ENCODE results near the gene NPFF. TPM values are rescaled to one million over a fixed set of nuclear protein-coding genes. Genes with fewer than 3 reads are reported as not detected.

Gene NPFF
- polyA plus RNA-seq, 3 donors, result 0.29 TPM; not detected in 2

DNA sequence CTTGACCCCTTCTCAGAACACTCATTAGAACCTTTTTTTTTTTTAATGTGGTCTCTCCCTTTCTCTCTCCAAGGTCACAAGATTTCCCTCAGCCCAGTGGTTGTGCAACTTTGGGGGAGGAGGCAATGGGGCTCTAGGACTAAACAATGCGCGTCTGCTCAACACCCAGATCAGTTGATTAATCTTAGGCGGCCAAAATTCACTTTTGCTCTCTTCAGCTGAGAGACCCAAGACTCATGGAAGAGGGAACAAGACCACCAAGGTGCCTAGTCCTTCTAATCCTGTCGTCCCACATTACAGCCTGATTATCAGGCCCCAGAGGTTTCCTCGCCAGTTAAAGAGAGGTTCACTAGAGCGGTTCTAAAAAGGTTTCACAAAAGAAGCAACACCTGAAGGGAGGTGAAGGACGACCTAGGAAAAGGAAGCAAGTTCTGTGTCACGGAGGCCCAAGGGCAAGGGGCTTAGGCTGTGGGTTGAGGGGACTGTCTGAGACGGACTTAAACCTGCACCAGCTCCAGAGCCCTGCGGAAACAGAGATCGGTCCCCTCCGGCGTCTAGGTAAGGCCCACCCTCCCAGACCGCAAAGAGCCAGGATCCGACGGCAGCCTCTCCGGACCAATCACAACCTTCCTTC lies 7.0 kb downstream of the NPFF start:
- Histone ChIP-seq H3K36me3 (replicated peaks in 1 of 2; ENCODE audit: control insufficient read depth in 1 of 2, insufficient read depth in 2 of 2, low read length in 2 of 2) (peaks cover 12 to 19% of the 10 kb centered on the region in 2 donors), H3K4me1 (ENCODE audit: control insufficient read depth in 1 of 2, insufficient read depth in 2 of 2, low read length in 2 of 2) (peaks cover 45 to 49% of the 10 kb centered on the region in 2 donors), H3K4me3 (replicated peaks in 1 of 3; ENCODE audit: low read depth in 2 of 3, low read length in 3 of 3) (peak overlapping the region; percentile 74 to 83 (median 81)), H4K20me1 (ENCODE audit: insufficient read depth, low read length) (no peaks in the 10 kb centered on the region), H3K27me3 (ENCODE audit: control insufficient read depth in 2 of 2, insufficient read depth in 2 of 2, low read length in 2 of 2) (no peaks in the 10 kb centered on the region), H3K9ac (ENCODE audit: insufficient read depth, low read length, poor library complexity, severe bottlenecking) (peak overlapping the region; percentile 88), H2AFZ (ENCODE audit: insufficient read depth, low read depth, low read length, poor library complexity, severe bottlenecking) (peak overlapping the region; percentile 84), H3K79me2 (ENCODE audit: insufficient read depth, low read length) (peaks cover 24% of the 10 kb centered on the region), H3K4me2 (replicated peaks; ENCODE audit: extremely low read depth, low read length, poor library complexity, severe bottlenecking) (peak overlapping the region; percentile 97), H3K27ac (ENCODE audit: low read depth in 1 of 2, low read length in 2 of 2) (peak overlapping the region; percentile 99), H3K9me3 (replicated peaks in 1 of 2; ENCODE audit: control insufficient read depth in 1 of 2, insufficient read depth in 1 of 2, low read length in 2 of 2) (no peaks in the 10 kb centered on the region)
- Mint-ChIP-seq H3K4me1 (peaks cover 51% of the 10 kb centered on the region), H3K27me3 (ENCODE audit: low read depth in 3 of 3) (peaks cover 0 to 6% (median 0%) of the 10 kb centered on the region in 3 donors), H3K4me3 (peak overlapping the region; percentile 88 to 100), H3K36me3 (peaks cover 11 to 21% of the 10 kb centered on the region in 2 donors), H3K27ac (peak overlapping the region; percentile 97 to 99 (median 99)), H3K9me3 (no peaks in the 10 kb centered on the region)
- 0% methylated on average over 14 of the region's 17 CpGs for WGBS (ENCODE audit: insufficient coverage)
- DNase-seq, result peak; percentile 77 to 85 (median 84)
- intact Hi-C loops (cut with micrococcal nuclease), result loop anchor here (1.0 to 10.0 kb wide), 4 partner anchors 48 to 285 kb away; partner anchors contain the start of genes AAAS (in 1 of the 2) and PCBP2 (in 1 of the 2)
- no peak for TF ChIP-seq CTCF (IDR thresholded peaks at IDR 0.05)

DNA sequence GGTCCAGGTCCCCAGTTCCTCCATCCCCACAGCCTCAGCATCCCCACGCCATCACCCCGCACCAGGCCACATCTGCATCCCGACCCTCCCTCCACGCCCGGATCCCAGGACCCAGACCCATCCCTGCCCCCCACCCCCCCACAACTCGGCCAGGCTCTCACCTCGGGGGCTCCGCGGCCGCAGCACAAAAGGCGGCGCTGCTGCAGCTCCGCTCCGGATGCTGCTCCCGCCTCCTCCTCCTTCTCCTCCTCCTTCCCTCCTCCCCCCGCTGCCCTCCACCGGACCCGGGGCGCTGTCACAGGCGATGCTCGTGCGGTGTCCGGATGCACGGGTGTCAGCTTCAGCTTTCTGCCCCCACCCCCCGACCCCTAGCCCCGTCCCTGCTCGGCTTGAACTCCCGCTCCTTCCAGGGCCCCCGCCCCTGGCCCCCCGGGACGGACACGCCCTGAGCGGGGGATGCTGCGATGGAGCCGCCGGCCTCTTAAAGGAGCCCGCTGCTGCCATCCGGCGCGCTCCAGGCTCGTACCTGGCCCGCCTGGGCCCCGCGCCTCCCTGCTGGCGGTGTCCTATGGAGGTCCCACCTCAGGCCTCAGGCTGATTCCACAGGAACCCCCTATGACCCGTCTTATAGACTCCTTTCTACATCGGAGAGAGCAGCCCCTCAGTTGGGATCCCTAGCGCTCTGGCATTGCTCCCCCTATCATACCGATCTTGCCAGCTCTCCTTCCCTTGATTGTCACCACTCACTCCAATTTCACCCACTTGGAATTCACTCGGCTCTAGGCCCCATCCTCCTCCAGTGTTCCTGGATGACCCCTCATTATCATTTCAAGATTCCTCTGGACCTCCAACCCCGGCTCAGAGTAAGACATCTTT lies 7.8 kb downstream of the NPFF start, which contains the start of gene MAP3K12:
Gene MAP3K12, minus strand, starts transcription at position 193 of the 876 bp plus-strand sequence. CDS start 12,067 bp downstream, outside the sequence.
- peaks cover 7 to 13% of the 10 kb centered on the region in 2 donors for H3K36me3 Mint-ChIP-seq
- H3K4me3 Mint-ChIP-seq, result peak within 1 kb of the TSS; percentile 88 to 100
- Histone ChIP-seq H3K36me3 (replicated peaks in 1 of 2; ENCODE audit: control insufficient read depth in 1 of 2, insufficient read depth in 2 of 2, low read length in 2 of 2) (peaks cover 6 to 12% of the 10 kb centered on the region in 2 donors), H4K20me1 (ENCODE audit: insufficient read depth, low read length) (no peaks in the 10 kb centered on the region), H3K4me2 (replicated peaks; ENCODE audit: extremely low read depth, low read length, poor library complexity, severe bottlenecking) (peak within 1 kb of the TSS; percentile 97), H3K27me3 (ENCODE audit: control insufficient read depth in 2 of 2, insufficient read depth in 2 of 2, low read length in 2 of 2) (no peaks in the 10 kb centered on the region), H3K9ac (ENCODE audit: insufficient read depth, low read length, poor library complexity, severe bottlenecking) (peak within 1 kb of the TSS; percentile 88), H3K4me1 (ENCODE audit: control insufficient read depth in 1 of 2, insufficient read depth in 2 of 2, low read length in 2 of 2) (peaks cover 45 to 49% of the 10 kb centered on the region in 2 donors), H3K9me3 (replicated peaks in 1 of 2; ENCODE audit: control insufficient read depth in 1 of 2, insufficient read depth in 1 of 2, low read length in 2 of 2) (no peaks in the 10 kb centered on the region), H2AFZ (ENCODE audit: insufficient read depth, low read depth, low read length, poor library complexity, severe bottlenecking) (peak within 1 kb of the TSS; percentile 84), H3K79me2 (ENCODE audit: insufficient read depth, low read length) (peaks cover 24% of the 10 kb centered on the region), H3K27ac (ENCODE audit: low read depth in 1 of 2, low read length in 2 of 2) (peak within 1 kb of the TSS; percentile 99), H3K4me3 (replicated peaks in 1 of 3; ENCODE audit: low read depth in 2 of 3, low read length in 3 of 3) (peak within 1 kb of the TSS; percentile 74 to 83 (median 81))
- DNase-seq, result peak; percentile 26 to 50 (median 40)
- intact Hi-C loops (cut with micrococcal nuclease), result loop anchor here (1.0 to 10.0 kb wide), 4 partner anchors 47 to 285 kb away; partner anchors contain the start of genes AAAS (in 1 of the 2) and PCBP2 (in 1 of the 2)
- H3K27ac Mint-ChIP-seq, result peak within 1 kb of the TSS; percentile 97 to 99 (median 99)
- H3K9me3 Mint-ChIP-seq, result no peaks in the 10 kb centered on the region
- H3K27me3 Mint-ChIP-seq (ENCODE audit: low read depth in 3 of 3), result peaks cover 0 to 4% (median 0%) of the 10 kb centered on the region in 3 donors
- peaks cover 47% of the 10 kb centered on the region for H3K4me1 Mint-ChIP-seq
- TF ChIP-seq CTCF (IDR thresholded peaks at IDR 0.05), result no peak
- under 1% methylated on average over 46 of the region's 51 CpGs for WGBS (ENCODE audit: insufficient coverage)

Measured in CD14-positive monocyte (primary cell).